Adrenal gland (tissue), 12 donors: ENCODE measurements around the gene MGAT4A. TPM values are rescaled to one million over a fixed set of nuclear protein-coding genes. Genes with fewer than 3 reads are reported as not detected.

ENCODE experiments used
- DNase-seq, 7 donors: peaks; one replicate each; pipeline ENCODE4 v3.0.0-alpha.2; 2019 to 2020
- H3K27ac ChIP-seq, 5 donors: fragments of 200-600 bp; sonication (generic) in 4 of 5; 1 replicate in 3 of 5; 2 replicates in 2 of 5; pipeline versions ENCODE4 v1.5.1 to v1.8.0; 2016 to 2020; ENCODE audit warnings: mild to moderate bottlenecking in 1 of 5
- H3K27me3 ChIP-seq: fragments of 200-600 bp; 2 replicates; pipeline ENCODE4 v1.8.0; 2021
- H3K36me3 ChIP-seq, 2 donors: fragments of 200-600 bp; replicated peaks in 1 of 2; 1 replicate in 1 of 2; 2 replicates in 1 of 2; pipeline versions ENCODE4 v1.5.1 to v1.8.0; 2018 to 2022
- H3K4me1 ChIP-seq, 2 donors: fragments of 200-600 bp; replicated peaks in 1 of 2; 1 replicate in 1 of 2; 2 replicates in 1 of 2; pipeline versions ENCODE4 v1.5.1 to v1.8.0; 2018 to 2021
- H3K4me3 ChIP-seq, 4 donors: fragments of 200-600 bp; sonication (generic) in 3 of 4; one replicate each; pipeline ENCODE4 v1.5.1; 2016 to 2018
- H3K9me3 ChIP-seq, 3 donors: fragments of 200-600 bp; sonication (generic) in 1 of 3; replicated peaks in 1 of 3; 1 replicate in 2 of 3; 2 replicates in 1 of 3; pipeline versions ENCODE4 v1.5.1 to v1.8.0; 2016 to 2021
- POLR2A ChIP-seq, 2 donors: fragments of 450-650 bp; IDR thresholded peaks; one replicate each; pipeline ENCODE4 v1.6.1; 2017; ENCODE audit warnings: antibody characterized with exemption in 2 of 2, mild to moderate bottlenecking in 2 of 2, moderate library complexity in 1 of 2
- WGBS, 4 donors: extraction: QIAGEN DNeasy Blood & Tissue Kit in 2 of 4; methylation state at CpG; one replicate each; pipeline versions ENCODE4 v1.1.5 to v1.1.7; 2013 to 2017; 5-methylcytosine and 5-hydroxymethylcytosine counted together
- intact Hi-C, 2 donors: fragments of 100-400 bp; cut with DNase I; formaldehyde crosslinking; loops; one replicate each; pipeline versions ENCODE4 v1.14.1 to v1.15.0; 2022 to 2023
- polyA plus RNA-seq, 3 donors: library from polyadenylated mRNA; stranded (reverse); fragments of 200-250 nt in 2 of 3; fragments of 350-450 nt in 1 of 3; fragmentation: Illumina TruSeq in 1 of 3; extraction: RNeasy Lipid Tissue Mini Kit (QIAGEN cat#74804) in 1 of 3; gene quantifications; one replicate each; pipeline ENCODE4 v1.2.3, GENCODE V29; 2013 to 2014
- total RNA-seq, 9 donors: library from RNA; depleted of rRNA in 4 of 9; stranded (reverse); fragments of >200 nt in 4 of 9; fragments of 120-200 nt in 1 of 9; fragmentation: NEBNext Ultra II Directional in 1 of 9; extraction: Animal tissue kit (Norgen Biotek cat#: 25700) in 1 of 9; gene quantifications; one replicate each; pipeline versions ENCODE4 v1.1.0 to v1.2.4, GENCODE V29; 2013 to 2023
- TF ChIP-seq, protein P1 (sequence below), 6 experiments: fragments of 450-650 bp in 4 of 6; fragments of 200-600 bp in 2 of 6; sonication (generic) in 1 of 6; IDR thresholded peaks; 1 replicate in 5 of 6; 2 replicates in 1 of 6; pipeline versions ENCODE4 v1.5.1 to v1.8.0; 2016 to 2021; ENCODE audit warnings: antibody characterized with exemption in 6 of 6, mild to moderate bottlenecking in 2 of 6, moderate library complexity in 1 of 6
- donor health status: healthy with polysubstance abuse.
- donor health status: Bipolar disorder and iron deficiency.
- donor health status: DM: yes; HTN: yes; CAD: no.
- donor health status: DM: no; HTN: no; CAD: no.
- donor health status: DM: no; HTN: no; CAD: no.
- donor health status: DM: yes; HTN: yes; CAD: no.

MGAT4A gene
- total and polyA plus RNA-seq, 12 donors, result 5.2 to 34.4 (median 18.7) TPM

- intact Hi-C loops, result no loop called here
- Histone ChIP-seq H3K27me3 (no peaks in the 10 kb centered on the region), H3K4me3 (no peak overlapping the region), H3K27ac (no peak overlapping the region), H3K9me3 (no peaks in the 10 kb centered on the region), H3K36me3 (no peaks in the 10 kb centered on the region), H3K4me1 (peaks cover 0 to 3% of the 10 kb centered on the region in 2 donors)
- TF ChIP-seq, protein P1, sequence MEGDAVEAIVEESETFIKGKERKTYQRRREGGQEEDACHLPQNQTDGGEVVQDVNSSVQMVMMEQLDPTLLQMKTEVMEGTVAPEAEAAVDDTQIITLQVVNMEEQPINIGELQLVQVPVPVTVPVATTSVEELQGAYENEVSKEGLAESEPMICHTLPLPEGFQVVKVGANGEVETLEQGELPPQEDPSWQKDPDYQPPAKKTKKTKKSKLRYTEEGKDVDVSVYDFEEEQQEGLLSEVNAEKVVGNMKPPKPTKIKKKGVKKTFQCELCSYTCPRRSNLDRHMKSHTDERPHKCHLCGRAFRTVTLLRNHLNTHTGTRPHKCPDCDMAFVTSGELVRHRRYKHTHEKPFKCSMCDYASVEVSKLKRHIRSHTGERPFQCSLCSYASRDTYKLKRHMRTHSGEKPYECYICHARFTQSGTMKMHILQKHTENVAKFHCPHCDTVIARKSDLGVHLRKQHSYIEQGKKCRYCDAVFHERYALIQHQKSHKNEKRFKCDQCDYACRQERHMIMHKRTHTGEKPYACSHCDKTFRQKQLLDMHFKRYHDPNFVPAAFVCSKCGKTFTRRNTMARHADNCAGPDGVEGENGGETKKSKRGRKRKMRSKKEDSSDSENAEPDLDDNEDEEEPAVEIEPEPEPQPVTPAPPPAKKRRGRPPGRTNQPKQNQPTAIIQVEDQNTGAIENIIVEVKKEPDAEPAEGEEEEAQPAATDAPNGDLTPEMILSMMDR (IDR thresholded peaks at IDR 0.05), result no peak
- no peak for TF ChIP-seq POLR2A (IDR thresholded peaks at IDR 0.05)
- DNase-seq, result no peak
Measured at GRCh38 chr2:98739020-98739419, 8.1 kb upstream of the MGAT4A start.

DNA sequence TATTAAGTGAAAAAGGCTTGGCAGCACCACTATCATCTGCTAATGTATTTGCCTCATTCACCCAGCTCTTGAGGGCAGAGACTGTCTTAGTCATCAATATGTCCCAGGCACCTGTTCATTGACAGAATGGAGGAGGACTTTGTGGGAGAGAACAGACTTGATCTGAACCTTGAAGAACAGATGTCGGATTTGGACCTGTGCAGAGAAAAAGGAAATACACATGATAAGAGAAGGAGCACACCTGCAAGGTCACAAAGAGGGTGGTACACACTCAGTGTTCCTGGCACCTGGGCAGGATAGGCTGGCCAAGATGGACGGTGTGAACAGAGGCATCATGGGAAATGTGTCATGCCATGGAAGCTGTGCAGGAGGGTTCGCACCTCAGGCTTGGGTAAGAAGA lies 7.4 kb upstream of the MGAT4A start:
- Histone ChIP-seq H3K36me3 (no peaks in the 10 kb centered on the region), H3K9me3 (no peaks in the 10 kb centered on the region), H3K4me1 (no peaks in the 10 kb centered on the region), H3K27me3 (no peaks in the 10 kb centered on the region), H3K27ac (no peak overlapping the region), H3K4me3 (no peak overlapping the region)
- WGBS, 4 donors, result 93 to 96% (median 94%) methylated on average over 3 of the region's 3 CpGs
- DNase-seq, result no peak
- intact Hi-C loops, result no loop called here
- TF ChIP-seq, protein P1 (IDR thresholded peaks at IDR 0.05), result no peak
- TF ChIP-seq POLR2A (IDR thresholded peaks at IDR 0.05), result no peak

DNA sequence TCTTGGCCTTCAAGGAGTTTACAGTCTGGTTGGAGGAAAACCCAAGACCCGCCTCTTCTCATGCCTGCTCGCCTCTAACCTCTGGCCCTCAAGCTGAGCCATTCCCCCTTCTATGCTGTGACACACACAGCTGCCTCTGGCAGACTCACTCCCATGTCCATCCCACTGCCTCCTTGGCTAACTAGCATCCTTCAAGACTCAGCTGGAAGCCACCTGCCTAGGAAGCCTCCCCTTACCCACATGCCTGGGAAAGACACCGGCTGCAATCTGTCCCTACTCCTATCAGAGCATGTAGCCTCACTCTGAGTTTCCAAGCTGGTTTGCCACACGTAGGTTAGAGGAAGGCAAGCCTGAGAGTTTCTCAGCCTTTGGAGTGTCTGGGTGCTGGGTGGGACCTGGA lies 6.9 kb upstream of the MGAT4A start:
- intact Hi-C loops, result no loop called here
- H3K27me3 ChIP-seq, result no peaks in the 10 kb centered on the region

DNA sequence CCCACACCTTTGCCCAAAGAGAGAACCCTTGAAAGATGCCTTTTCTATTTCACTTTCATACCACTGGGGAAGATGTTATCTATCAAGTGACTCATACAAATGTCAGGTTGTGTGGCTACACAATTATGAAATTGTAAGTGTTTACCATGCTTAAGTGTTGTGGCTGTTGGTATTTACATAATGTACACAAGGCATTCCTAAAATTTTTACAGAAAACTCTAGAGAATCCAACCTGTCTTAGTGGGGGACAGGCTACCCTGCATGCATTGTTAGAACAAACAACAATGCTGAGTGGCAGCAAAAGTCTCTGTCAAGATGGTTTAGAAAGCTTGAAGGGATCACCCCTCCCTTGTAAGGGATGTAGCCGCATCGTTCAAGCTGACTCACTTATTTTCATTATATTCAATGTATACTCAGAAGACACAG lies 5.5 kb upstream of the MGAT4A start:
- intact Hi-C loops, result no loop called here
- no peak overlapping the region for H3K4me3 ChIP-seq
- peaks cover 4 to 9% of the 10 kb centered on the region in 2 donors for H3K4me1 ChIP-seq
- TF ChIP-seq POLR2A (IDR thresholded peaks at IDR 0.05), result no peak
- TF ChIP-seq, protein P1 (IDR thresholded peaks at IDR 0.05), result no peak
- 85 to 86% (median 86%) methylated on average over 2 of the region's 2 CpGs for WGBS, 4 donors
- no peaks in the 10 kb centered on the region for H3K36me3 ChIP-seq
- no peak for DNase-seq
- H3K27me3 ChIP-seq, result no peaks in the 10 kb centered on the region
- no peak overlapping the region for H3K27ac ChIP-seq
- no peaks in the 10 kb centered on the region for H3K9me3 ChIP-seq

More for the DNA sequence above, 6.9 kb upstream of the MGAT4A start:
- WGBS, 4 donors, result 91 to 96% (median 93%) methylated on average over 4 of the region's 4 CpGs
- Histone ChIP-seq H3K4me3 (no peak overlapping the region), H3K9me3 (no peaks in the 10 kb centered on the region), H3K27ac (no peak overlapping the region), H3K36me3 (no peaks in the 10 kb centered on the region), H3K4me1 (no peaks in the 10 kb centered on the region)
- TF ChIP-seq, protein P1 (IDR thresholded peaks at IDR 0.05), result no peak
- no peak for TF ChIP-seq POLR2A (IDR thresholded peaks at IDR 0.05)
- DNase-seq, result no peak
